ENCODE measurements around the gene PER1. TPM values are rescaled to one million over a fixed set of nuclear protein-coding genes. Genes with fewer than 3 reads are reported as not detected.

PER1 gene
- total and polyA plus RNA-seq, 2 of the 13 experiments (the other 11 are each of a cell fraction or from before 2014, with no cell fraction given), result 2.6 to 3.6 TPM

DNA sequence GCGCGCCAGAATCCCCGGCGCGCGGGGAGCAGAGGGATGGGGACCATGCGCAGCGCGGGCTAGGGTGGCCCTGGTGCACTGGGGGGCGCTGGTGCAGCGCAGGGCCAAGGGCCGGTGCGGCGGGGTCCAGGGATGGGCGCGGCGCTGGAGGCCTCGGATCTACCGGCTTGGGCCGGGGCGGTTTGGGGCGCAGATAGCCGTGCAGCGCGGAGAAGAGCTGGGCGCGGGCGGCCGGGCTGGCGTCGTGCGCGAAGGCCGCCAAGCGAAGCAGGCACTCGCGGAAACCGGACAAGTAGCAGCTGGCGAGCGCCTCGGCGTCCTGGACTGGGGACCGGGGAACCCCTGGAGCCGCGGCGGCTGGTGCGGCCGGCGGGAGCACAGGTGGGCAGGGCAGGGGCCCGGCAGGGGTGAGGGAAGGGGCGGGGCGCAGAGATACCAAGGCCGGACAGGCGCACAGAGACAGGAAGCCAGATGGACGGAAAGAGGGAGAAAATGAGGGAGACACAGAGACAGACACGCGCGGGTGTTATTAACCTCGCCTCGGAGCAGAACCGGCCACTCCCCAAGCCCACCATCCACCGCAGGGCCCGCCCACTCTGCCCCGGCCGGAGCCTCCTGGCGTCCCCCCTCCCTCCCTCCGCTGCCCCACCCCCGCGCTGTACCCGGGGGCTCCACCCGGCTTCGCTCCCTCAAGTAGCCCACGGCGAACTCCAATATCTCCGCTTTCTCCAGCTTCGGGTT lies 30.4 kb downstream of the PER1 start (continued):
- TF ChIP-seq, protein P1, sequence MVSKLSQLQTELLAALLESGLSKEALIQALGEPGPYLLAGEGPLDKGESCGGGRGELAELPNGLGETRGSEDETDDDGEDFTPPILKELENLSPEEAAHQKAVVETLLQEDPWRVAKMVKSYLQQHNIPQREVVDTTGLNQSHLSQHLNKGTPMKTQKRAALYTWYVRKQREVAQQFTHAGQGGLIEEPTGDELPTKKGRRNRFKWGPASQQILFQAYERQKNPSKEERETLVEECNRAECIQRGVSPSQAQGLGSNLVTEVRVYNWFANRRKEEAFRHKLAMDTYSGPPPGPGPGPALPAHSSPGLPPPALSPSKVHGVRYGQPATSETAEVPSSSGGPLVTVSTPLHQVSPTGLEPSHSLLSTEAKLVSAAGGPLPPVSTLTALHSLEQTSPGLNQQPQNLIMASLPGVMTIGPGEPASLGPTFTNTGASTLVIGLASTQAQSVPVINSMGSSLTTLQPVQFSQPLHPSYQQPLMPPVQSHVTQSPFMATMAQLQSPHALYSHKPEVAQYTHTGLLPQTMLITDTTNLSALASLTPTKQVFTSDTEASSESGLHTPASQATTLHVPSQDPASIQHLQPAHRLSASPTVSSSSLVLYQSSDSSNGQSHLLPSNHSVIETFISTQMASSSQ (IDR thresholded peaks at IDR 0.05; ENCODE audit: low read depth), result no peak
- TF ChIP-seq, protein P1 (CRISPR knock-in tag; IDR thresholded peaks at IDR 0.05; ENCODE audit: borderline replicate concordance), result 0 out of 2 replicates have a peak, but pooled peaks have one; percentile 12
- TF ChIP-seq REL (CRISPR knock-in tag; conservative IDR thresholded peaks at IDR 0.05), result peak; percentile 40; the same call in 1 of the 2 replicates
- TF ChIP-seq ZGPAT (CRISPR knock-in tag; IDR thresholded peaks at IDR 0.05), result peak; percentile 33; the same call in 1 of the 2 replicates
- 0 out of 2 replicates have a peak, but pooled peaks have one; percentile 42 for TF ChIP-seq ZNF430 (CRISPR knock-in tag; IDR thresholded peaks at IDR 0.05)
- TF ChIP-seq KDM2A (CRISPR knock-in tag; IDR thresholded peaks at IDR 0.05; ENCODE audit: borderline replicate concordance, low read depth), result peak; percentile 60
- peak; percentile 42; the same call in 1 of the 2 replicates for TF ChIP-seq ZFY (CRISPR knock-in tag; IDR thresholded peaks at IDR 0.05)
- TF ChIP-seq UBTF (CRISPR knock-in tag; IDR thresholded peaks at IDR 0.05), result peak; percentile 90; the same call in 1 of the 2 replicates
- peak; percentile 38; the same call in 1 of the 2 replicates for TF ChIP-seq KMT2A (CRISPR knock-in tag; IDR thresholded peaks at IDR 0.05)
- TF ChIP-seq BORCS8-MEF2B (CRISPR knock-in tag; IDR thresholded peaks at IDR 0.05), result peak; percentile 54; the same call in 1 of the 2 replicates
- TF ChIP-seq YY1 (IDR thresholded peaks at IDR 0.05; ENCODE audit: insufficient read depth, insufficient replicate concordance, low read depth, low read length), result peak; percentile 29
- peak; percentile 69 for TF ChIP-seq ZBTB38 (CRISPR knock-in tag; IDR thresholded peaks at IDR 0.05)
- no peak for TF ChIP-seq MAFG (CRISPR knock-in tag; IDR thresholded peaks at IDR 0.05)
- TF ChIP-seq TBX2 (CRISPR knock-in tag; IDR thresholded peaks at IDR 0.05; ENCODE audit: borderline replicate concordance), result 0 out of 2 replicates have a peak, but pooled peaks have one; percentile 24
- TF ChIP-seq ZNF331 (CRISPR knock-in tag; IDR thresholded peaks at IDR 0.05), result 0 out of 2 replicates have a peak, but pooled peaks have one; percentile 24
- TF ChIP-seq SRY (CRISPR knock-in tag; IDR thresholded peaks at IDR 0.05), result 0 out of 2 replicates have a peak, but pooled peaks have one; percentile 29
- TF ChIP-seq REPIN1 (CRISPR knock-in tag; IDR thresholded peaks at IDR 0.05; ENCODE audit: borderline replicate concordance, low read depth), result 0 out of 2 replicates have a peak, but pooled peaks have one; percentile 45
- TF ChIP-seq, protein P2, sequence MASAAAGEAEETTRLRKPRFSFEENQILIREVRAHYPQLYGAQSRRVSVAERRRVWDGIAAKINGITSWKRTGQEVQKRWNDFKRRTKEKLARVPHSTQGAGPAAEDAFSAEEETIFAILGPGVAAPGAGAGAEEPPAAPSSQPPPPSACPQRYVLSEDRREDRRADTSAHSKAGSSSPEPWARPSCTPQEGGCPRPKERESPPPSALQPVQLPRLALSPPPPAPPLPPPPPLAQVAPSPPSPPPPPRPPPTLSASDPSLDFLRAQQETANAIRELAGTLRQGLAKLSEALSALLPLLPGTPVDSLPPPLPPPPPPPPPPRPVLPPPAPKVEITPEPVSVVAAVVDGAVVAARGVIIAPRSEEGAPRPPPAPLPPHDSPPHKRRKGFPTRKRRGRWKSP (CRISPR knock-in tag; IDR thresholded peaks at IDR 0.05), result peak; percentile 81
- TF ChIP-seq ARNTL (CRISPR knock-in tag; IDR thresholded peaks at IDR 0.05), result 0 out of 2 replicates have a peak, but pooled peaks have one; percentile 43
- 0 out of 2 replicates have a peak, but pooled peaks have one; percentile 31 for TF ChIP-seq ZC3H13 (CRISPR knock-in tag; IDR thresholded peaks at IDR 0.05)

Measured in HepG2 (cell line).